GM19099 (cell line): ENCODE results near the gene ACOT4.

ENCODE experiments used
- POLR2A ChIP-seq: IDR thresholded peaks from 3 replicates; pipeline ENCODE4 v1.6.1; 2011; ENCODE audit warnings: low read depth; ENCODE audit not compliant: insufficient read length; ENCODE audit errors: extremely low read depth

The ACOT4 gene, protein sequence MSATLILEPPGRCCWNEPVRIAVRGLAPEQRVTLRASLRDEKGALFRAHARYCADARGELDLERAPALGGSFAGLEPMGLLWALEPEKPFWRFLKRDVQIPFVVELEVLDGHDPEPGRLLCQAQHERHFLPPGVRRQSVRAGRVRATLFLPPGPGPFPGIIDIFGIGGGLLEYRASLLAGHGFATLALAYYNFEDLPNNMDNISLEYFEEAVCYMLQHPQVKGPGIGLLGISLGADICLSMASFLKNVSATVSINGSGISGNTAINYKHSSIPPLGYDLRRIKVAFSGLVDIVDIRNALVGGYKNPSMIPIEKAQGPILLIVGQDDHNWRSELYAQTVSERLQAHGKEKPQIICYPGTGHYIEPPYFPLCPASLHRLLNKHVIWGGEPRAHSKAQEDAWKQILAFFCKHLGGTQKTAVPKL

DNA sequence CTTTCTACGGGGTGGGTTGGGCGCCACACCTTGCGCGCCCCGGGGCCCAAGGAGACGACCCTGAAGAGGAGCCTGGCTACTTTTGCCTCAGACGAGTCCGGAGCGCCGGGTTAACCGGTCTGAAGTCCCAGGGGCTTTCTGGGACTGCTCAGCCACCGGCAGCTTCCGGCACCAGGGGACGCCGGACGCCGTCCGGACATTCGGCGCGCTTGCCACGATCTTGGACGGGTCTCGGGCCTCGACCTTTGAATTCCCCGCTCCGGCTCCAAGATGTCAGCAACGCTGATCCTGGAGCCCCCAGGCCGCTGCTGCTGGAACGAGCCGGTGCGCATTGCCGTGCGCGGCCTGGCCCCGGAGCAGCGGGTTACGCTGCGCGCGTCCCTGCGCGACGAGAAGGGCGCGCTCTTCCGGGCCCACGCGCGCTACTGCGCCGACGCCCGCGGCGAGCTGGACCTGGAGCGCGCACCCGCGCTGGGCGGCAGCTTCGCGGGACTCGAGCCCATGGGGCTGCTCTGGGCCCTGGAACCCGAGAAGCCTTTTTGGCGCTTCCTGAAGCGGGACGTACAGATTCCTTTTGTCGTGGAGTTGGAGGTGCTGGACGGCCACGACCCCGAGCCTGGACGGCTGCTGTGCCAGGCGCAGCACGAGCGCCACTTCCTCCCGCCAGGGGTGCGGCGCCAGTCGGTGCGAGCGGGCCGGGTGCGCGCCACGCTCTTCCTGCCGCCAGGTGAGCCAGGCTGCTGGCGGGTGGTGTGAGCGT is at the start of gene ACOT4:
ACOT4 (plus strand) TSS at position 184 of the 760 bp plus-strand sequence; CDS start at position 271, 87 bp downstream.
- peak; percentile 80 for TF ChIP-seq POLR2A

DNA sequence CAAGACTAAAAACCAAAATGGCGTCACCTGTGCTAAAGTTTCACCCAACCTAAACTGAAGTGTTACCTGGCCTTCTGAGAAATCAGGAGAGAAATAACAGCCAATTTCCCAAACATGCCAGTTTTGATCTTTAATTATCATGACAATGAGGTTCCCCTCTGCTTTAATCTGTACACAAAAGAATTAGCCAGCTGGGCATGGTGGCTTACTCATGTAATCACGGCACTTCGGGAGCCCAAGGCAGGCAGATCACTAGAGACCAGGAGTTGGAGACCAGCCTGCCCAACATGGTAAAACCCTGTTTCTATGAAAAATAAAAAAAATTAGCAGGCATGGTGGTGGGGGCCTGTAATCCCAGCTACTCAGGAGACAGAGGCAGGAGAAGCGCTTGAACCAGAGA is 37.8 kb upstream of the ACOT4 start:
- no peak for TF ChIP-seq POLR2A

DNA sequence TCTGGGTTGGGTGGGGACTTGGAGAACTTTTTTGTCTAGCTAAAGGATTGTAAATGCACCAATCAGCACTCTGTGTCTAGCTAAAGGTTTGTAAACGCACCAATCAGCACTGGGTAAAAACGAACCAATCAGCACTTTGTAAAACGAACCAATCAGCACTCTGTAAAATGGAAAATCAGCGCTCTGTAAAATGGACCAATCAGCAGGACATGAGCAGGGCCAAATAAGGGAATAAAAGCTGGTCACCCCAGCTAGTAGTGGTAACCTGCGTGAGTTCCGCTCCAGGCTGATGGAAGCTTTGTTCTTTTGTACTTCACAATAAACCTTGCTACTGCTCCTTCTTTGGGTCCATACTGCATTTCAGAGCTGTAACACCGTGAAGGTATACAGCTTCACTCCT is 24.3 kb upstream of the ACOT4 start:
- TF ChIP-seq POLR2A, result no peak

DNA sequence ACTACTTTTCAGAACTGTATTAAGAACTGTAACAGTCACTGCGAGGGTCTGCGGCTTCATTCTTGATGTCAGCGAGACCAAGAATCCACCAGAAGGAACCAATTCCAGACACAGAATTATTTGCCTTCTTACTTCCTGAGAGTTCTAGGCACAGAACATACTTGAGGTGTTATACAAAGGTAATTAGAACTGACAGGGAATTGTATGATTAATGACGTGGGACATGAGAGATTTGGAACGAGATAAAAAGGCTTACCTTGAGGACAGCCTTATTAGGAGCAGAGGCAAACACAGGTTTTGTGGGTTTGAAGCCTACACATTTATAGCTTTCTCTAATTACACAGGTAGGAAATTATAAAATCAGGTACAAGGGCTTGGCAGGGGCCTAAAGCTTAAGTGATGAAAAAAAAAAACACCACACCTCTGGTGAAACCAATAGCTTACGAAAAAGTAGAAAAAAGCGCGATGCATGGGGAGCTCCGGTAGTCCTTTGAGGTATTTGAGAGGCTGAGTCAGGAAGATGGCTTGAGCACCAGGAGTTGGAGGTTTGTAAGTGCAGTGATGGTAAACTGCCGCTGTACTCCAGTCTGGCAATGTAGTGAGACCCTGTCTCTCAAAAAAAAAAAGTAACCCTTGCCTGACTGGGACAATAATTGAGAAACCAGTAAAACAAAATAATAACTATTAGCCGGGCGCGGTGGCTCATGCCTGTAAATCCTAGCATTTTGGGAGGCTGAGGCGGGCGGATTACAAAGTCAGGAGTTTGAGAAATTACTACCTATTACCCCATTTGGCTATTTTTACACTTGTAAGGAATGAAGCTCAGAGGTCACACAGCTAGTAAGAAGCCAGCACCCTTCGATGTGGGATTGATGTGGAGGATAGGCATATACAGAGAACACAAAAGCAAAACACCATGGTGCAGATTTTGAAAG is 23.5 kb upstream of the ACOT4 start:
- TF ChIP-seq POLR2A, result no peak

DNA sequence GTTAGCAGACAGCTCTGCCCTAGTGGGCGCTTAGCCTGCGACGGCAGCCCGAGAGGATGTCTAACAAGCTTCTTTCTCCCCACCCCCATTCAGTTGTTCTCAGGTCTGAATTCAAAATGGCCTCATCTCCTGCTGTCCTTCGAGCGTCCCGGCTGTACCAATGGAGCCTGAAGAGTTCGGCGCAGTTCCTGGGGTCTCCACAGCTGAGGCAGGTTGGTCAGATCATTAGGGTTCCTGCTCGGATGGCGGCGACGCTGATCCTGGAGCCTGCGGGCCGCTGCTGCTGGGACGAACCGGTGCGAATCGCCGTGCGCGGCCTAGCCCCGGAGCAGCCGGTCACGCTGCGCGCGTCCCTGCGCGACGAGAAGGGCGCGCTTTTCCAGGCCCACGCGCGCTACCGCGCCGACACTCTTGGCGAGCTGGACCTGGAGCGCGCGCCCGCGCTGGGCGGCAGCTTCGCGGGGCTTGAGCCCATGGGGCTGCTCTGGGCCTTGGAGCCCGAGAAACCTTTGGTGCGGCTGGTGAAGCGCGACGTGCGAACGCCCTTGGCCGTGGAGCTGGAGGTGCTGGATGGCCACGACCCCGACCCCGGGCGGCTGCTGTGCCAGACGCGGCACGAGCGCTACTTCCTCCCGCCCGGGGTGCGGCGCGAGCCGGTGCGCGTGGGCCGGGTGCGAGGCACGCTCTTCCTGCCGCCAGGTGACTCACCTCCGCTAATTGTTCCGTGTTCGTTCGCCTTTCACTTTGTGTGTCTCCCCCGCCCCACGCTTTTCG is 22.3 kb upstream of the ACOT4 start, which contains the start of gene ACOT2:
ACOT2 (plus strand) TSS at position 29 of the 774 bp plus-strand sequence; CDS start at position 57, 28 bp downstream.
- peak; percentile 62 for TF ChIP-seq POLR2A

DNA sequence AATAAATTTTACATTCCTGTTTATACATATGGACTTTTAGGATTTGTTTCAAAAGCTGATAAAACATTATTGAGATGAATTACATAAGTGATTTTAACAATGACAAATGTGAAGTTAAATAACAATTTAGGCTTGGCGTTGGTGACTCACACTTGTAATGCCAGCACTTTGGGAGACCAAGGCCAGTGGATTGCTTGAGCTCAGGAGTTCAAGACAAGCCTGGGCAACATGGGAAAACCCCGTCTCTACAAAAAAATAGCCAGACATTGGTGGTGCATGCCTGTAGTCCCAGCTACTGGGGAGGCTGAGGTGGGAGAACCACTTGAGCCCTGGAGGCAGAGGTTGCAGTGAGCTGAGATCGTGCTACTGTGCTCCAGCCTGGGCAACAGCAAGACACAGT is 15.3 kb upstream of the ACOT4 start:
- TF ChIP-seq POLR2A, result no peak

DNA sequence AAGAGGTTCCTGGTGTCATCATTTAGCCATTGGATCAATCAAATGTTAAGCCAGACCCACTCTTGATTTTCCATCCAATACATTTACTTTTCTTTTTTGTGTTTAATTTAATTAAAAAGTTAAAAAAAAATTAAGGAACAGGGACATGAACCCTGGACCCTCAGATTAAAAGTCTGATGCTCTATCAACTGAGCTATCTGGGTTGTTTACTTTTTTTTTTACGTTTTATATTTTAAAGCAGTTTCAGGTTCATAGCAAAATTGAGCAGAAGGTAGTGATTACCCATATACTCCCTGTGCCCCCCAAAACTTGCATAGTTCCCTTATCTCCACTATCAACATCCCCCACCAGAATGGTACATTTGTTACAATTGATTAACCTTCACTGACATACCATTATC is 3.0 kb upstream of the ACOT4 start:
- TF ChIP-seq POLR2A, result no peak

DNA sequence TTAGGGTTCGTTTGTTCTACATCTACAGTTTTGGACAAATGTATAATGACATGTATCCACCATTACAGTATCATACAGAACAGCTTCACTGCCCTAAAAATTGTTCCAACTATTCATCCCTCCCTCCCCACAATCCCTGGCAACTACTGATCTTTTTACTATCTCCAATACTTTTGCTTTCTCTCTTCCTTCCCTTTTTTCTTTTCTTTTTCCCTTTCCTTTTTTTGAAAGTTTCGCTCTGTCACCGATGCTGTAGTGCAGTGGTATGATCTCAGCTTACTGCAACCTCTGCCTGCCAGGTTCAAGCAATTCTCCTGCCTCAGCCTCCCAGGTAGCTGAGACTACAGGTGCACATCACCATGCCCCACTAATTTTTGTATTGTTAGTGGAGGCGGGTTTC is 2.6 kb upstream of the ACOT4 start:
- TF ChIP-seq POLR2A, result no peak

DNA sequence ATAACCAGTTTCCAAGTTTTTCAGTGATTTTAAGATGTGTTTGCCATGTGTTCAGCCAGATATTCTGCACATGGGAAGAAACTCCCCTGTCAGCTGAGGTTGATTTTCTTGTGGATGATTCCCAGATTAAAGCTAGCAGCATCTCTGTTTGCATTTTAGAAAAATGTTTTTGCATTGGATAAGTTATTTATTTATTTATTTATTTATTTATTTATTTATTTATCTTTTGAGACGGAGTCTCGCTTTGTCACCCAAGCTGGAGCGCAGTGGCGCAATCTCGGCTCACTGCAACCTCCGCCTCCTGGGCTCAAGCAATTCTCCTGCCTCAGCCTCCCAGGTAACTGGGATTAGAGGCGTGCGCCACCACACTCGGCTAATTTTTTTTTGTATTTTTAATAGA is 2.8 kb downstream of the ACOT4 start:
- no peak for TF ChIP-seq POLR2A

DNA sequence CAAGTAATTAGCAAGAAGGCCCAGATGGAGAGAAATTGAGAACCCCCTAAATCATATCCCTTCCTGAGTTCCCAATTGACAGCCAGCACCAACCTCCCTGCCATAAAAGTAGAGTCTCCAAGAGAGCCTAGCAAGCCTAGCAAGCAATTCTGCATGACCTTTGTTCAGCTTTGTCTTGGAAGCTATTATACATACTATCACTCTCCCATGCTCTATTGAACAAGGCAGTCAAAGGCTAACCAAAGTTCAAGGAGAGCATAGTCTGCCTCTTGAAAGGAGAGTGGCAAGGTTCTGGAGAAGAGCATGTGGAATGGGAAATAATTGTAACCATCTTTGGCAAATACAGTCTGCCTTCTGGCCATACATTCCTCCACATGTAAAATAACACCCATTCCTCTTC is 7.8 kb downstream of the ACOT4 start:
- TF ChIP-seq POLR2A, result no peak

DNA sequence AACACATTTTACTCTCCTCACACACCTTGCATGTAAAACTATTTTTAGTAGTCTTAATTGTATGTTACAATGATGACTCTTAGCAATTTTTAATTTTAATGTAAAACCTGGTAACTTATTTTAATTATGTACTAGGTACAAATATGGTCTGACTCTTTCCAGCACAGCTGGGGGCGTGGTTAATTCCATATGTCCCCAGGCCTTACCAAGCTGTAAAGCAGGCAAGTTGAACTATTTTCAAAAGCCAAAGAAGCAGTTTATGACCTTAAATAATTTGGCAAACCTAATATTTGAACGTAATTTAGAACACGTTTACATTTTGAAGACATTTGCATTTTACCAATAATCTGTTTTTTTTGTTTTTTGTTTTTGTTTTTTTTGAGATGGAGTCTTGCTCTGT is 11.3 kb downstream of the ACOT4 start:
- no peak for TF ChIP-seq POLR2A

DNA sequence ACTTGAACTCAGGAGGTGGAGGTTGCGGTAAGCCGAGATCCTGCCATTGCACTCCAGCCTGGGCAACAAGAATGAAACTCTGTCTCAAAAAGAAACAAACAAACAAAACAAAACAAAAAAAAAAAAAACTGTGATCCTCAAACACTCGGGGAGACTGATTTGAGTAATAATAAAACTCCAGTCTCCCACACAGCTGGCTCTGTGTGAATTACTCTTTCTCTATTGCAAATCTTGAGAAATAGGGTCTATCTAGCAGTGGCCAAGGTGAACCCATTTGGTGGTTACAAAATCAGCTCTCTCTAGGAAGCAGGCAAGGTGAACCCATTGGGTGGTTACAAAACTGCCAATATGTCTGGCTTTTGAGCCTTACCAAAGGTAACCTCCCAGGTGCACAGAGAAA is 14.6 kb downstream of the ACOT4 start:
- no peak for TF ChIP-seq POLR2A

DNA sequence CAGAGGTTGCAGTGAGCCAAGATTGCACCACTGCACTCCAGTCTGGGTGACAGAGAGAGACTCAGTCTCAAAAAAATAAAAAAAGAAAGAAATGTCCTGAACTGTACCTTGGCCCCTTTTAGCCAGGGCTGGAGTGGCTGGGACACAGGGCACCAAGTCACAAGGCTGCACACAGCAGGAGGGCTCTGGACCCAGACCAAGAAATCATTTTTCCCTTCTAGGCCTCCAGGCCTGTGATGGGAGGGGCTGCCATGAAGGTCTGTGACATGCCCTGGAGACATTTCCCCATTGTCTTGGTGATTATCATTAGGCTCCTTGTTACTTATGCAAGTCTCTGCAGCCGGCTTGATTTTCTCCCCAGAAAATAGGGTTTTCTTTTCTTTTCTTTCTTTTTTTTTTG is 15.6 kb downstream of the ACOT4 start:
- TF ChIP-seq POLR2A, result no peak

DNA sequence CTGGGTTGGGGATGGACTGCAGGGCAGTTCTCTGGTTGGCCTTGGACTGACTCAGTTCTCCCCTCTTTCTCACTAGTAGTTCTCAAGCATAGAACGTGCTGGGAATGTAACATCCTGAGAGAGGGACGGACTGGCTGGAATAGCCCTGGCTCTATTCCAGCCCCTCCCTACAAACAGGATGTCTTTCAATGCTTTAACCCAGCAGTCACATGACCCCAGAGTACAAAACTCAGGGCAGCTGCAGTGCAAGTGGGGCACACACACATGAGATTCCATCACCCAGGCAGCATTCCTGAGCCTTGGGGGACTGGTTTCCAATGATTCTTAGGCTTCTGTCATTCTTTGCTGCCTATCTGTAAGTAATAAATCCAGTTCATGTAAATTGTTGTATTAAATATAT is 19.0 kb downstream of the ACOT4 start:
- no peak for TF ChIP-seq POLR2A
